Small intestine (tissue), 7 donors: Measurements from ENCODE around the gene TTC33. TPM values are rescaled to one million over a fixed set of nuclear protein-coding genes. Genes with fewer than 3 reads are reported as not detected.
"Not testable (repeated sequence)": the region's sequence is repeated elsewhere in the genome, so short reads cannot be mapped to it uniquely, and the experiment has no call there.

Experiments
- DNase-seq, 2 donors: peaks; one replicate each; pipeline versions ENCODE4 v3.0.0 to v3.0.0-alpha.2; 2013
- FAIRE-seq: peaks from 2 replicates; lab custom pipeline; 2012; peaks lifted over from hg19 to GRCh38; lab: Jason Lieb, UNC
- H3K27ac ChIP-seq, 3 donors: one replicate each; pipeline ENCODE4 v1.5.1; 2013; ENCODE audit warnings: low read length in 2 of 3, mild to moderate bottlenecking in 2 of 3, control low read depth in 1 of 3, inconsistent platforms in 1 of 3, low read depth in 1 of 3, moderate library complexity in 1 of 3
- H3K27me3 ChIP-seq, 3 donors: one replicate each; pipeline ENCODE4 v1.6.1; 2013; ENCODE audit warnings: low read length in 3 of 3, inconsistent platforms in 1 of 3; ENCODE audit not compliant: control insufficient read depth in 3 of 3, insufficient read depth in 3 of 3
- H3K36me3 ChIP-seq, 3 donors: one replicate each; pipeline ENCODE4 v1.6.1; 2013; ENCODE audit warnings: low read length in 3 of 3, inconsistent platforms in 1 of 3, low read depth in 1 of 3, mild to moderate bottlenecking in 1 of 3, moderate library complexity in 1 of 3; ENCODE audit not compliant: control insufficient read depth in 3 of 3, insufficient read depth in 2 of 3
- H3K4me1 ChIP-seq, 3 donors: one replicate each; pipeline ENCODE4 v1.6.1; 2013; ENCODE audit warnings: low read length in 2 of 3, inconsistent platforms in 1 of 3, low read depth in 1 of 3, mild to moderate bottlenecking in 1 of 3, moderate library complexity in 1 of 3; ENCODE audit not compliant: control insufficient read depth in 3 of 3, insufficient read depth in 2 of 3
- H3K4me3 ChIP-seq, 3 donors: one replicate each; pipeline ENCODE4 v1.5.1; 2013; ENCODE audit warnings: low read length in 3 of 3, control low read depth in 1 of 3, inconsistent platforms in 1 of 3, low read depth in 1 of 3, mild to moderate bottlenecking in 1 of 3, moderate library complexity in 1 of 3
- H3K9me3 ChIP-seq, 2 donors: one replicate each; pipeline ENCODE4 v1.6.1; 2013; ENCODE audit warnings: low read depth in 1 of 2, low read length in 1 of 2; ENCODE audit not compliant: control insufficient read depth in 2 of 2, insufficient read depth in 1 of 2
- WGBS, 3 donors: extraction: QIAGEN DNeasy Blood & Tissue Kit; methylation state at CpG; one replicate each; pipeline ENCODE4 v1.1.7; 2013; 5-methylcytosine and 5-hydroxymethylcytosine counted together
- polyA plus RNA-seq, 4 donors: library from polyadenylated mRNA; stranded (reverse) in 3 of 4; unstranded in 1 of 4; fragments of 200-250 nt in 3 of 4; fragments of 120-200 nt in 1 of 4; gene quantifications; one replicate each; pipeline versions ENCODE4 v1.2.1 to v1.2.3, GENCODE V29; 2013
- donor health status: healthy with polysubstance abuse.
- donor health status: control.
- donor health status: control.
- donor health status: Bipolar disorder and iron deficiency.
- donor health status: healthy.

TTC33 gene
- polyA plus RNA-seq, 4 donors, result 8.0 to 18.1 (median 8.9) TPM

DNA sequence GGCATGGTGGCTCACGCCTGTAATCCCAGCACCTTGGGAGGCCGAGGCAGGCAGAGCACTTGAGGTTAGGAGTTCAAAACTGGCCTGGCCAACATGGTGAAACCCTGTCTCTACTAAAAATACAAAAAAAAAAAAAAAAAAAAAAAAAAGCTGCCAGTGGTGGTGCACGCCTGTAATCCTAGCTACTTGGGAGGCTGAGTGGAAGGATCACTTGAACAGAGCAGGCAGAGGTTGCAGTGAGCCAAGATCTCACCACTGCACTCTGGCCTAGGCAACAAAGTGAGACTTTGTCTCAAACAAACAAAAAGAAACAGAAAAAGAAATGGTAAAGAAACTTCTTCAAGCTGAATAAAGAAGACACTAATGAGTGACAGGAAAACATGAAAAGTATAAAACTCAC, 30.9 kb upstream of the TTC33 start:
- FAIRE-seq, DNase-seq, H3K27ac ChIP-seq, H3K27me3 ChIP-seq, H3K36me3 ChIP-seq, H3K9me3 ChIP-seq, H3K4me3 ChIP-seq: not testable (repeated sequence)
- peaks cover 2 to 18% (median 8%) of the 10 kb centered on the region in 3 donors for H3K4me1 ChIP-seq
- WGBS, 3 donors, result 98 to 100% (median 100%) methylated on average over 3 of the region's 3 CpGs

- no peak for FAIRE-seq
- no peak for DNase-seq
- Histone ChIP-seq H3K27ac (peak overlapping the region in 2 of 3 donors; percentile 32 to 86), H3K4me3 (no peak overlapping the region), H3K36me3 (peaks cover 0 to 8% (median 0%) of the 10 kb centered on the region in 3 donors), H3K4me1 (peaks cover 1 to 14% (median 6%) of the 10 kb centered on the region in 3 donors), H3K27me3 (no peaks in the 10 kb centered on the region), H3K9me3 (peaks cover 0 to 7% of the 10 kb centered on the region in 2 donors)
- 52 to 64% (median 53%) methylated on average over 1 of the region's 1 CpG for WGBS, 3 donors
Measured at GRCh38 chr5:40784916-40785315, 29.2 kb upstream of the TTC33 start.

DNA sequence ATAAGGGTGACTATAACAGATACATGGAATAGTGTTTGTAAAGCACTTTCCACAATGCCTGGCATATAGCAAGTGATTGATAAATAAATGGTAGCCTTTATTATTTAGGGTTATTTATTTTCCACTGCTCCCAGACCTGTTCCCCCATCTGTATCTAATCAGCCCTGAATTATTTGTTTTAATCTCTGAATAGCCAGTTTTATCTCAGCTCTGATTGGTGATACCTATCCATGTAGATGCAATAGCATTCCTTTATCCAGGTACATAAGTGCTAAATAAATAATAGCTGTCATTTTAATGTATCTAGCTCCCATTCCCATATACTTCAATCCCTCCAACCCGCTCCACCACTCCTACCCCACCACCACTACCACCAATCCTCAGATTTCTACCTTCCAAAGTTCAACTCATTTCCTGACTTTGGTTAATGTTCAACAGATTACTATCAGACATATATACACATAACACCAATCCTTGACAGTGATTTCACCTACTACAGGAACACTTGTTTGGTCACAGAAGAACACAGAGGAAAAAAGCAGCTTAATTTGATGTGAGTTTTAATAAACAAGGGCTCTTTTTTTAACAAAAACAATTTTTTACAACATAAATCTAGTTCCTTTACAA, 28.4 kb upstream of the TTC33 start:
- peaks cover 0 to 14% (median 6%) of the 10 kb centered on the region in 3 donors for H3K4me1 ChIP-seq
- peaks cover 0 to 7% of the 10 kb centered on the region in 2 donors for H3K9me3 ChIP-seq
- H3K4me3 ChIP-seq, result no peak overlapping the region
- peak; percentile 33 for FAIRE-seq
- 15 to 72% (median 40%) methylated on average over 1 of the region's 1 CpG for WGBS, 3 donors
- DNase-seq, result peak; percentile 86 to 92
- H3K27me3 ChIP-seq, result no peaks in the 10 kb centered on the region
- H3K27ac ChIP-seq, result peak overlapping the region in 1 of 3 donors; percentile 86
- peaks cover 0 to 7% (median 0%) of the 10 kb centered on the region in 3 donors for H3K36me3 ChIP-seq

DNA sequence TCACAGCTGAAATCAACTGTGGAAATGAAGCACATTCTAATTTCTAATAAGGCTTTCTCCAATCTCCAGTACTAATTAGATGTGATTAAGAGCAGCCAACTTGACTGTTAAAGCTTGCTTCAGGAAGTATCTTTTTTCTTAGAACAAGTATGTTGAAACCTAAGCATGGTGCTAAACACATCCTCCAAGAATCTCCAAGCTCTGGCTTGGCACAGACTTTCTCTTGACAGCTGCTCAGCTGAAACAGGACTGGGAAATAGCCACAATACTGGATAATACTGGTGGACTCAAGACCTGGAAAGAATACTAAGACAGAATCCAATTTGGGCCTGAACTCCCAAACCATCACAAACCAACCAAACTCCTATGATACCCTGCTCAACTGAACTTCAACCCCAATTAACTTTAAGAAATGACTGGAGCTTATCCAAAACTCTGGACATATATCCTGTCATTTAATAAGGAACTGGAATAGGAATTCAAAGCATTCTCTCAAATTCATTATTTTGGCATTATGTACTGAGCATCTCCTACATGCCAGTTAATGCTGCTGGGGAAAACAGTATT, 26.2 kb upstream of the TTC33 start:
- Histone ChIP-seq H3K4me1 (peaks cover 0 to 14% (median 6%) of the 10 kb centered on the region in 3 donors), H3K4me3 (no peak overlapping the region), H3K9me3 (peaks cover 0 to 4% of the 10 kb centered on the region in 2 donors), H3K27me3 (no peaks in the 10 kb centered on the region), H3K36me3 (peaks cover 0 to 11% (median 0%) of the 10 kb centered on the region in 3 donors), H3K27ac (no peak overlapping the region)
- DNase-seq (no peak), FAIRE-seq (no peak)

GRCh38 chr5:40780858-40781257, 25.1 kb upstream of the TTC33 start:
- no peaks in the 10 kb centered on the region for H3K27me3 ChIP-seq
- H3K27ac ChIP-seq, result no peak overlapping the region
- peaks cover 0 to 11% (median 8%) of the 10 kb centered on the region in 3 donors for H3K36me3 ChIP-seq
- no peak overlapping the region for H3K4me3 ChIP-seq
- WGBS, 3 donors, result 89 to 91% (median 90%) methylated on average over 3 of the region's 3 CpGs
- no peaks in the 10 kb centered on the region for H3K9me3 ChIP-seq
- FAIRE-seq (no peak), DNase-seq (no peak)
- H3K4me1 ChIP-seq, result peaks cover 0 to 22% (median 6%) of the 10 kb centered on the region in 3 donors

GRCh38 chr5:40780199-40780598, 24.4 kb upstream of the TTC33 start:
- DNase-seq (no peak), FAIRE-seq (no peak)
- H3K4me1 ChIP-seq, result peaks cover 0 to 22% (median 6%) of the 10 kb centered on the region in 3 donors
- H3K4me3 ChIP-seq, result no peak overlapping the region
- 80 to 86% (median 85%) methylated on average over 5 of the region's 5 CpGs for WGBS, 3 donors
- H3K9me3 ChIP-seq, result no peaks in the 10 kb centered on the region
- H3K36me3 ChIP-seq, result peaks cover 0 to 11% (median 8%) of the 10 kb centered on the region in 3 donors
- no peak overlapping the region for H3K27ac ChIP-seq
- no peaks in the 10 kb centered on the region for H3K27me3 ChIP-seq

GRCh38 chr5:40779561-40779960, 23.8 kb upstream of the TTC33 start:
- Histone ChIP-seq H3K4me3 (no peak overlapping the region), H3K27me3 (no peaks in the 10 kb centered on the region), H3K27ac (no peak overlapping the region), H3K9me3 (no peaks in the 10 kb centered on the region), H3K4me1 (peaks cover 0 to 17% (median 6%) of the 10 kb centered on the region in 3 donors), H3K36me3 (peaks cover 0 to 11% (median 8%) of the 10 kb centered on the region in 3 donors)
- 89 to 94% (median 94%) methylated on average over 6 of the region's 6 CpGs for WGBS, 3 donors
- FAIRE-seq, result no peak
- no peak for DNase-seq

GRCh38 chr5:40778133-40778532, 22.4 kb upstream of the TTC33 start:
- H3K9me3 ChIP-seq, result no peaks in the 10 kb centered on the region
- H3K4me3 ChIP-seq, result no peak overlapping the region
- 92 to 100% (median 100%) methylated on average over 1 of the region's 1 CpG for WGBS, 3 donors
- FAIRE-seq (no peak), DNase-seq (no peak)
- H3K4me1 ChIP-seq, result peaks cover 0 to 13% (median 6%) of the 10 kb centered on the region in 3 donors
- H3K36me3 ChIP-seq, result peaks cover 0 to 12% (median 11%) of the 10 kb centered on the region in 3 donors
- no peaks in the 10 kb centered on the region for H3K27me3 ChIP-seq
- H3K27ac ChIP-seq, result no peak overlapping the region
